GM21367 (cell line): ENCODE measurements around the gene PTGIS.
"Not testable (repeated sequence)": the region's sequence is repeated elsewhere in the genome, so short reads cannot be mapped to it uniquely, and the experiment has no call there.

Experiments
- ATAC-seq: cut with Tn5 transposase; IDR thresholded peaks from one replicate; pipeline ENCODE4 v1.9.1; 2021; ENCODE audit not compliant: unreplicated experiment

PTGIS gene

GRCh38 chr20:49567421-49568277 lies at the start of gene PTGIS:
PTGIS (minus strand) TSS chr20:49568137; CDS start chr20:49568116, 21 bp downstream.
- no peak for ATAC-seq

- ATAC-seq, result not testable (repeated sequence)
Measured at GRCh38 chr20:49617394-49617793, 49.5 kb upstream of the PTGIS start.

- no peak for ATAC-seq
Measured at GRCh38 chr20:49616154-49617007, 48.4 kb upstream of the PTGIS start.

- ATAC-seq, result no peak
Measured at GRCh38 chr20:49615401-49616153, 47.6 kb upstream of the PTGIS start.

GRCh38 chr20:49615051-49615400 lies 47.1 kb upstream of the PTGIS start:
- not testable (repeated sequence) for ATAC-seq

- ATAC-seq, result no peak
Measured at GRCh38 chr20:49614338-49615050, 46.6 kb upstream of the PTGIS start.

GRCh38 chr20:49612127-49612738 lies 44.3 kb upstream of the PTGIS start:
- ATAC-seq, result no peak

- ATAC-seq, result not testable (repeated sequence)
Measured at GRCh38 chr20:49611539-49612126, 43.7 kb upstream of the PTGIS start.

- no peak for ATAC-seq
Measured at GRCh38 chr20:49610691-49611538, 43.0 kb upstream of the PTGIS start.

GRCh38 chr20:49608752-49609670 lies 41.1 kb upstream of the PTGIS start:
- ATAC-seq, result no peak

- no peak for ATAC-seq
Measured at GRCh38 chr20:49607568-49607967, 39.6 kb upstream of the PTGIS start.

- ATAC-seq, result no peak
Measured at GRCh38 chr20:49603209-49603627, 35.3 kb upstream of the PTGIS start.

- ATAC-seq, result no peak
Measured at GRCh38 chr20:49602345-49603208, 34.6 kb upstream of the PTGIS start.

- no peak for ATAC-seq
Measured at GRCh38 chr20:49601153-49601924, 33.4 kb upstream of the PTGIS start.

- no peak for ATAC-seq
Measured at GRCh38 chr20:49599746-49600113, 31.8 kb upstream of the PTGIS start.

- no peak for ATAC-seq
Measured at GRCh38 chr20:49597825-49598395, 30.0 kb upstream of the PTGIS start.
